ENCODE results near the gene UBAP2. TPM values are rescaled to one million over a fixed set of nuclear protein-coding genes. Genes with fewer than 3 reads are reported as not detected.

Gene UBAP2
- total RNA-seq, 1 experiment from 2014 or later: 60.8 TPM

- peak overlapping the region in 2 of 3 experiments; percentile 37 to 93; a peak in 3 of 7 replicates for H3K27ac Mint-ChIP-seq
- WGBS (ENCODE audit: extremely low coverage, insufficient read length, low lambda C conversion rate): no CpG with 5 or more reads among the region's 3 CpGs
- Histone ChIP-seq H4K91ac (ENCODE audit: insufficient read length, low read depth, low read length) (no peak overlapping the region), H3K56ac (ENCODE audit: insufficient read length, low read depth, low read length) (no peak overlapping the region), H3K79me2 (ENCODE audit: insufficient read depth, low read length) (no peaks in the 10 kb centered on the region), H3K27ac (ENCODE audit: insufficient read length, low read depth, low read length) (no peak overlapping the region), H4K20me1 (ENCODE audit: control insufficient read depth, insufficient read depth, insufficient read length) (no peaks in the 10 kb centered on the region), H3K18ac (ENCODE audit: insufficient read length, low read depth, low read length) (no peak overlapping the region), H2BK20ac (ENCODE audit: low read depth, low read length, poor library complexity, severe bottlenecking) (no peak overlapping the region), H3K27me3 (ENCODE audit: insufficient read depth, low read length) (no peaks in the 10 kb centered on the region), H2BK15ac (ENCODE audit: low read depth, low read length) (no peak overlapping the region), H3K4me1 (ENCODE audit: insufficient read depth, low read length) (no peaks in the 10 kb centered on the region), H2BK5ac (ENCODE audit: insufficient read length, low read length) (no peak overlapping the region), H3K79me1 (ENCODE audit: insufficient read depth, low read depth, low read length, poor library complexity, severe bottlenecking) (no peaks in the 10 kb centered on the region), H3K14ac (ENCODE audit: insufficient read depth, low read length) (no peak overlapping the region), H2AK5ac (ENCODE audit: insufficient read length, low read length) (no peak overlapping the region), H3K9me3 (ENCODE audit: control insufficient read depth, low read depth, low read length) (no peaks in the 10 kb centered on the region), H2AFZ (ENCODE audit: low read length) (no peak overlapping the region), H4K8ac (replicated peaks; ENCODE audit: insufficient read length, low read depth, low read length) (no peak overlapping the region), H3K4me2 (ENCODE audit: insufficient read depth, insufficient read length, low read length) (no peak overlapping the region), H2BK120ac (ENCODE audit: low read depth, low read length, poor library complexity, severe bottlenecking) (no peak overlapping the region), H3T11ph (ENCODE audit: low read length) (no peak overlapping the region), H3K9ac (ENCODE audit: extremely low read depth, insufficient read length, low read length) (no peak overlapping the region), H3K23ac (ENCODE audit: insufficient read length, low read depth, low read length) (no peak overlapping the region), H3K4ac (ENCODE audit: low read depth, low read length) (no peak overlapping the region), H3K23me2 (ENCODE audit: insufficient read length, low read depth, low read length, poor library complexity, severe bottlenecking) (no peaks in the 10 kb centered on the region), H4K5ac (ENCODE audit: insufficient read length, low read depth, low read length) (no peak overlapping the region), H2BK12ac (ENCODE audit: insufficient read length, low read depth, low read length) (no peak overlapping the region)
- peaks cover 9 to 63% (median 46%) of the 10 kb centered on the region in 3 experiments; a peak in 5 of 7 replicates for H3K36me3 Mint-ChIP-seq (ENCODE audit: insufficient read depth in 1 of 3, low read depth in 3 of 3)
- no peak overlapping the region for H3K4me3 Mint-ChIP-seq
- no peak for TF ChIP-seq CTCF (conservative IDR thresholded peaks at IDR 0.05)
- peaks cover 1% of the 10 kb centered on the region; the same call in 1 of the 2 replicates for H3K27me3 Mint-ChIP-seq (ENCODE audit: low read depth)
- H3K9me3 Mint-ChIP-seq: no peaks in the 10 kb centered on the region
- DNase-seq: no peak
- H3K4me1 Mint-ChIP-seq: peaks cover 21 to 36% of the 10 kb centered on the region in 2 experiments
Observed at GRCh38 chr9:33914887-33915628, 133.6 kb downstream of the UBAP2 start.

Measured in H9 (cell line).